CD14-positive monocyte (primary cell): ENCODE results near the gene SLCO2A1. TPM values are rescaled to one million over a fixed set of nuclear protein-coding genes. Genes with fewer than 3 reads are reported as not detected.
A peak's percentile ranks its signal among the peaks of the same experiment; 100 is the strongest.

ENCODE experiments used
- DNase-seq, 3 donors: peaks; one replicate each; pipeline ENCODE4 v3.0.0-alpha.2; 2011 to 2022
- H2AFZ ChIP-seq: 2 replicates; pipeline ENCODE4 v1.6.0; 2012; ENCODE audit warnings: mild to moderate bottlenecking, low read depth, low read length, inconsistent platforms; ENCODE audit not compliant: insufficient read depth, poor library complexity, severe bottlenecking
- H3K27ac ChIP-seq, 2 donors: 1 replicate in 1 of 2; 2 replicates in 1 of 2; pipeline ENCODE4 v1.5.1; 2012 to 2013; ENCODE audit warnings: low read length in 2 of 2, control low read depth in 1 of 2, inconsistent platforms in 1 of 2, low read depth in 1 of 2, mild to moderate bottlenecking in 1 of 2
- H3K27me3 ChIP-seq, 2 donors: one replicate each; pipeline versions ENCODE4 v1.6.0 to v1.6.1; 2011 to 2013; ENCODE audit warnings: low read length in 2 of 2; ENCODE audit not compliant: control insufficient read depth in 2 of 2, insufficient read depth in 2 of 2
- H3K36me3 ChIP-seq, 2 donors: replicated peaks in 1 of 2; 1 replicate in 1 of 2; 2 replicates in 1 of 2; pipeline versions ENCODE4 v1.5.1 to v1.6.1; 2012 to 2013; ENCODE audit warnings: low read length in 2 of 2, control low read depth in 1 of 2, inconsistent platforms in 1 of 2, mild to moderate bottlenecking in 1 of 2; ENCODE audit not compliant: insufficient read depth in 2 of 2, control insufficient read depth in 1 of 2
- H3K4me1 ChIP-seq, 2 donors: 1 replicate in 1 of 2; 2 replicates in 1 of 2; pipeline versions ENCODE4 v1.5.1 to v1.6.1; 2012 to 2013; ENCODE audit warnings: low read length in 2 of 2, control low read depth in 1 of 2, inconsistent platforms in 1 of 2, mild to moderate bottlenecking in 1 of 2, moderate library complexity in 1 of 2; ENCODE audit not compliant: insufficient read depth in 2 of 2, control insufficient read depth in 1 of 2
- H3K4me2 ChIP-seq: replicated peaks from 2 replicates; pipeline ENCODE3; 2012; ENCODE audit warnings: low read length, moderate library complexity, mild to moderate bottlenecking; ENCODE audit not compliant: poor library complexity, severe bottlenecking; ENCODE audit errors: extremely low read depth
- H3K4me3 ChIP-seq, 3 experiments: fragments of 200-600 bp in 1 of 3; sonication (generic) in 1 of 3; replicated peaks in 1 of 3; 1 replicate in 2 of 3; 2 replicates in 1 of 3; pipeline ENCODE4 v1.5.1; 2011 to 2013; ENCODE audit warnings: low read length in 3 of 3, mild to moderate bottlenecking in 3 of 3, control low read depth in 2 of 3, low read depth in 2 of 3, inconsistent platforms in 1 of 3, moderate library complexity in 1 of 3
- H3K79me2 ChIP-seq: 2 replicates; pipeline ENCODE4 v1.6.0; 2012; ENCODE audit warnings: mild to moderate bottlenecking, control low read depth, inconsistent platforms, low read length, moderate library complexity; ENCODE audit not compliant: insufficient read depth
- H3K9ac ChIP-seq: 2 replicates; pipeline ENCODE4 v1.6.0; 2017; ENCODE audit warnings: low read length, mild to moderate bottlenecking; ENCODE audit not compliant: insufficient read depth, poor library complexity, severe bottlenecking
- H3K9me3 ChIP-seq, 2 donors: replicated peaks in 1 of 2; 1 replicate in 1 of 2; 2 replicates in 1 of 2; pipeline versions ENCODE4 v1.5.1 to v1.6.1; 2012 to 2013; ENCODE audit warnings: low read length in 2 of 2, control low read depth in 1 of 2; ENCODE audit not compliant: control insufficient read depth in 1 of 2, insufficient read depth in 1 of 2
- H4K20me1 ChIP-seq: 2 replicates; pipeline ENCODE4 v1.6.0; 2012; ENCODE audit warnings: mild to moderate bottlenecking, low read length, control low read depth, moderate library complexity; ENCODE audit not compliant: insufficient read depth
- H3K27ac Mint-ChIP-seq, 7 donors: one replicate each; pipeline ENCODE4 v1.8.0; 2020; ENCODE audit warnings: mild to moderate bottlenecking in 7 of 7, mixed read lengths in 7 of 7, moderate library complexity in 6 of 7, inconsistent platforms in 2 of 7
- H3K27me3 Mint-ChIP-seq, 3 donors: one replicate each; pipeline ENCODE4 v1.8.0; 2021 to 2022; ENCODE audit warnings: low read depth in 3 of 3, mild to moderate bottlenecking in 3 of 3, mixed read lengths in 3 of 3, moderate library complexity in 3 of 3, inconsistent platforms in 1 of 3
- H3K36me3 Mint-ChIP-seq, 2 donors: one replicate each; pipeline ENCODE4 v1.8.0; 2020; ENCODE audit warnings: mixed read lengths in 2 of 2, inconsistent platforms in 1 of 2, mild to moderate bottlenecking in 1 of 2
- H3K4me1 Mint-ChIP-seq: one replicate; pipeline ENCODE4 v1.8.0; 2020; ENCODE audit warnings: mild to moderate bottlenecking, mixed read lengths
- H3K4me3 Mint-ChIP-seq, 2 donors: one replicate each; pipeline ENCODE4 v1.8.0; 2020; ENCODE audit warnings: mild to moderate bottlenecking in 2 of 2, mixed read lengths in 2 of 2, moderate library complexity in 1 of 2
- H3K9me3 Mint-ChIP-seq, 7 donors: one replicate each; pipeline ENCODE4 v1.8.0; 2020 to 2022; ENCODE audit warnings: mixed read lengths in 7 of 7, mild to moderate bottlenecking in 6 of 7, moderate library complexity in 6 of 7, inconsistent platforms in 2 of 7
- WGBS: methylation state at CpG from one replicate; pipeline ENCODE4 v1.1.5; 2013; ENCODE audit warnings: missing lambda C conversion rate; ENCODE audit not compliant: insufficient coverage; 5-methylcytosine and 5-hydroxymethylcytosine counted together
- intact Hi-C, 2 donors: fragments of 100-400 bp; cut with micrococcal nuclease; formaldehyde crosslinking; loops; one replicate each; pipeline versions ENCODE4 v1.15.0 to v1.15.1; 2023
- polyA plus RNA-seq, 3 donors: library from polyadenylated mRNA; depleted of rRNA in 1 of 3; unstranded in 2 of 3; stranded (reverse) in 1 of 3; fragments of 300-500 nt in 2 of 3; fragments of >200 nt in 1 of 3; fragmentation: Illumina TruSeq in 2 of 3; gene quantifications; 1 replicate in 2 of 3; 2 replicates in 1 of 3; pipeline ENCODE4 v1.2.3, GENCODE V29; 2012 to 2021
- TF ChIP-seq, protein P1 (sequence below): fragments of 200-600 bp; IDR thresholded peaks from one replicate; pipeline ENCODE4 v1.8.0; 2022; ENCODE audit warnings: antibody characterized with exemption, mild to moderate bottlenecking

Gene SLCO2A1
- polyA plus RNA-seq, 3 donors, result 0.12 TPM; not detected in 2

DNA sequence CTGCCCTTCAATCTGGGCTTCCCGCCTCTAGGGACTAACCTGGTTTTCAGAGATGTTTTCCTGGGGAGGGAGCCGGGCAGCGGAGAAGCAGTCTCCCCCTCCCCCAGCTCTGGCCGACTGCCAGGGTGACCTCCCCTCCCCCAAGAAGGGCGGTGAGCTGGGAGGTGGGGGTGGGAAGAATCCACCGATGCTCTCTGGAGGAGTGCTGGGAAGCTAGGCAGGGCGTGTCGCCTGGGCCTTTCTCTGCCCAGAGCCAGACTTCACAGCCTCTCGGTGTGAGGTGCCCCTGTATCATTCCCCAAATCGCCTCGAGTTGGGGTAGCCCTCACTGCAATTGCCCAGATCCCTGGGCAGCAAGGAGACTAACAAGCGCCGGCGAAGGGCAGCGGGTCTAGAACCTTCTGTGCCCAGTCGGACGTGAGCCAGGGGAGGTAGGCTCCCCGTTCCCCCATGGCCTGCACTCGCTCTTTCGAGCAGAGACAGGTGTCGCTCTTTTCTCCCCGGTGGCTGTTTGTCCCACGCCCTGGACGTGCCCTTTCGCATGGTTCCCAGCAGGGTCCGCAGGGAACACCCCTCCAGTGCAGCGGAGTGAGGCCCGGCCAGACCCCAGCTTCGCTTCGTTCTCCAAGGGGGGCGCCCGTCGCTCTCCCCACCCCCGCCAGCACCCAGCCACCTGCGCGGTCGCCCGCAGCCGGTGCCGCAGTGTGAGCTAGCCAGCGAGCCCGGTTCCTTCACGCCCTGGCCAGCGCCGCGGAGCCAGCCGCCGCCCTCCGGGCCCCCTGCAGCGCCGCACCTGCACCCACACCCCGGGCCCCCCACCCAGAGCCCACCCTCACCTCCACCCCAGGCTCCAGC lies 135.1 kb downstream of the SLCO2A1 start:
- H3K9me3 ChIP-seq, result peaks cover 0 to 9% of the 10 kb centered on the region in 2 donors
- Mint-ChIP-seq H3K9me3 (peaks cover 0 to 2% (median 0%) of the 10 kb centered on the region in 7 donors), H3K27me3 (peaks cover 46 to 58% (median 49%) of the 10 kb centered on the region in 3 donors), H3K4me1 (peaks cover 4% of the 10 kb centered on the region), H3K4me3 (peak overlapping the region in 1 of 2 donors; percentile 76), H3K27ac (no peak overlapping the region), H3K36me3 (no peaks in the 10 kb centered on the region)
- no peak overlapping the region for H3K4me3 ChIP-seq
- peaks cover 26 to 46% of the 10 kb centered on the region in 2 donors for H3K27me3 ChIP-seq
- H3K9ac ChIP-seq, result no peak overlapping the region
- intact Hi-C loops, result no loop called here
- H3K27ac ChIP-seq, result no peak overlapping the region
- H3K79me2 ChIP-seq, result no peaks in the 10 kb centered on the region
- DNase-seq, result no peak
- H3K4me2 ChIP-seq, result no peak overlapping the region
- no peaks in the 10 kb centered on the region for H4K20me1 ChIP-seq
- TF ChIP-seq, protein P1, sequence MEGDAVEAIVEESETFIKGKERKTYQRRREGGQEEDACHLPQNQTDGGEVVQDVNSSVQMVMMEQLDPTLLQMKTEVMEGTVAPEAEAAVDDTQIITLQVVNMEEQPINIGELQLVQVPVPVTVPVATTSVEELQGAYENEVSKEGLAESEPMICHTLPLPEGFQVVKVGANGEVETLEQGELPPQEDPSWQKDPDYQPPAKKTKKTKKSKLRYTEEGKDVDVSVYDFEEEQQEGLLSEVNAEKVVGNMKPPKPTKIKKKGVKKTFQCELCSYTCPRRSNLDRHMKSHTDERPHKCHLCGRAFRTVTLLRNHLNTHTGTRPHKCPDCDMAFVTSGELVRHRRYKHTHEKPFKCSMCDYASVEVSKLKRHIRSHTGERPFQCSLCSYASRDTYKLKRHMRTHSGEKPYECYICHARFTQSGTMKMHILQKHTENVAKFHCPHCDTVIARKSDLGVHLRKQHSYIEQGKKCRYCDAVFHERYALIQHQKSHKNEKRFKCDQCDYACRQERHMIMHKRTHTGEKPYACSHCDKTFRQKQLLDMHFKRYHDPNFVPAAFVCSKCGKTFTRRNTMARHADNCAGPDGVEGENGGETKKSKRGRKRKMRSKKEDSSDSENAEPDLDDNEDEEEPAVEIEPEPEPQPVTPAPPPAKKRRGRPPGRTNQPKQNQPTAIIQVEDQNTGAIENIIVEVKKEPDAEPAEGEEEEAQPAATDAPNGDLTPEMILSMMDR, result no peak
- H3K4me1 ChIP-seq, result peaks cover 0 to 3% of the 10 kb centered on the region in 2 donors
- H2AFZ ChIP-seq, result no peak overlapping the region
- WGBS, result 17% methylated on average over 43 of the region's 52 CpGs
- no peaks in the 10 kb centered on the region for H3K36me3 ChIP-seq

DNA sequence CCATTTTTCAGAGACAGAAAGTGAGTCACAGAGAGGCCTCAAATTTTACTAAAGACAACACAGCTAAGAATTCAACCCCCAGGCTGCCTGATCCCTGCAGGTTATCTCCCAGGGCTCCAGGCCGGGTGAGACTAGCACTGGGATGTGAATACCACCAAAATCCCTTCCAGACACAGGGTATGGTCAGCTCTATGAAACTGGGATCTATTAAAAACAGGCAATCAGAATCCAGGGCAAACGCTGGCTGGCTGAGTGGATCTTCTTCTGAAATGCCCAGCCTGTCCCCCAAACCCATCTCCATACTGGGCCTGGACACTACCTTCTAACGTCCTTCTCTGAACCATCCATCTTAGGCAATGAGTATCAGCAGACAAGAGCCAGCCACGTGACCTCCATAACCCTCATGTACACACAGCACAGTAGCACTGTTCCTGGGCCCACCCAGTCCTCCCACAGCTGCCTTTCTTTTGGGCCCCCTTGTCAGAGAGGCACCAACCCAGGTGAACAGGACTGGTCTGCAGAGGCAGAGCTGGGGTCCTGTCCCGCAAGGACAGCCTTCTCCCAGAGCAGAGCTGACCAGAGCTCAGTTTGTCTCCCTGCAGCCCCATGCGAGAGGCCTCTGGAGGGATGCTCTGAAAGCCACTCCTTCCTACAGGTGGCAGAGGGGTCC lies 135.9 kb downstream of the SLCO2A1 start:
- Histone ChIP-seq H3K36me3 (no peaks in the 10 kb centered on the region), H3K4me2 (no peak overlapping the region), H3K79me2 (no peaks in the 10 kb centered on the region), H3K27ac (no peak overlapping the region), H3K4me3 (no peak overlapping the region), H3K4me1 (peaks cover 0 to 3% of the 10 kb centered on the region in 2 donors), H4K20me1 (no peaks in the 10 kb centered on the region), H3K9ac (no peak overlapping the region), H3K27me3 (peaks cover 26 to 46% of the 10 kb centered on the region in 2 donors), H3K9me3 (peaks cover 0 to 9% of the 10 kb centered on the region in 2 donors), H2AFZ (no peak overlapping the region)
- peaks cover 0 to 2% (median 0%) of the 10 kb centered on the region in 7 donors for H3K9me3 Mint-ChIP-seq
- TF ChIP-seq, protein P1, result no peak
- DNase-seq, result no peak
- peak overlapping the region in 1 of 2 donors; percentile 2 for H3K4me3 Mint-ChIP-seq
- intact Hi-C loops, result no loop called here
- peaks cover 43 to 58% (median 49%) of the 10 kb centered on the region in 3 donors for H3K27me3 Mint-ChIP-seq
- H3K27ac Mint-ChIP-seq, result no peak overlapping the region
- H3K36me3 Mint-ChIP-seq, result no peaks in the 10 kb centered on the region
- peaks cover 4% of the 10 kb centered on the region for H3K4me1 Mint-ChIP-seq
- 96% methylated on average over 5 of the region's 6 CpGs for WGBS
